Measurements from ENCODE around the gene CDH5.

The CDH5 gene

GRCh38 chr16:66391726-66392670, 25.5 kb downstream of the CDH5 start:
- no peak for DNase-seq (ENCODE audit: low read depth in 2 of 2)

- no peak for DNase-seq (ENCODE audit: low read depth in 2 of 2)
Measured at GRCh38 chr16:66395806-66396555, 29.5 kb downstream of the CDH5 start.

DNA sequence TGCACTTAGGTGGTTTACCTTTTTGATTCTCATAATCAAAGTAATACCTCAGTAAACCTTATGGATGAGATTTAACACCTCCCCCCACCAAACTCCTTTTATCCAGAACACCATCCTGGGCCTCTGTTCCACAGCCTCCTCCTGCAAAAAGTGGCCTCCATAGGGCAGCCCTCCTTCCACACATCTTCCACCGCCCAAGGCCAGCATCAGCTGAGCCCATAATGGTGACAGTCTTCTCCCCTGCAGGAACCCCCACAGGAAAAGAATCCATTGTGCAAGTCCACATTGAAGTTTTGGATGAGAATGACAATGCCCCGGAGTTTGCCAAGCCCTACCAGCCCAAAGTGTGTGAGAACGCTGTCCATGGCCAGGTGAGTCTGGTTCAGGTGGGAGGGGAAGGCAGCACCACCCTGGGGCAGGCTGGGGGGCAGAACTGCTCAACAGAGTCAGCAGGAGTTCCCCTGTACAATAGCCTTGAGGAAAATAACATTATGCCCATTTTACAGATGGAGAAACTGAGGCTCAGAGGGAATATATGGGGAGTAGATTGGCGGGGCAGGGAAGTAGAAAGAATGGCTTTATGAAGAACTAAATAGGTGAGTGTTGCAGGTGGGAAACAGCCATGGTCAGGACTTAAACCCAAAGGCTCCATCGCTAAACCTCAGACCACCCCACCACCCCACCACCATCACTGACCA, 31.4 kb downstream of the CDH5 start:
- no peak for DNase-seq (ENCODE audit: low read depth in 2 of 2)

- DNase-seq (ENCODE audit: low read depth in 2 of 2) = no peak
Measured at GRCh38 chr16:66399031-66399430, 32.5 kb downstream of the CDH5 start.

DNA sequence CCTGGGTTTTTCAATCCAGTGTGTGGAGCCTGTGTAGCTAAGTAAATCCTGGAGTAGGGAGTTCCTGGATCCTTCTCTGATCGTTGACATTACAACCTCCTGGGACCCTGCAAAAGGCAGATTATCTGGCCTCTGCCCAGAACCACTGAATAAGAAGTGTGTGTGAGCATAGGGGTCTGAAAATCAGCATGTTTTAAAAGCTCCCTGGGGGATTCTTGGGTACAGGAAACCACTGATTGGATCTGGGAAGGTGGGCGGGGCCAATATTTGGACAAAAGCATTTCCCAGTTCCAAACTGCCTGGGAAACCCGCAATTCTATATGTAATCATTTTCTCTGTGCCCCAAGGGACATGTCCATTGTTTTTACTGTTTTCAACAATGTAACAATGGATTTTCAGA, 33.4 kb downstream of the CDH5 start:
- DNase-seq (ENCODE audit: low read depth in 2 of 2) = no peak

GRCh38 chr16:66400503-66401380, 34.3 kb downstream of the CDH5 start:
- no peak for DNase-seq (ENCODE audit: low read depth in 2 of 2)

GRCh38 chr16:66401610-66402009, 35.1 kb downstream of the CDH5 start:
- DNase-seq (ENCODE audit: low read depth in 2 of 2) = no peak

- DNase-seq (ENCODE audit: low read depth in 2 of 2) = no peak
Measured at GRCh38 chr16:66402166-66402565, 35.7 kb downstream of the CDH5 start.

- DNase-seq (ENCODE audit: low read depth in 2 of 2) = no peak
Measured at GRCh38 chr16:66402591-66403230, 36.2 kb downstream of the CDH5 start.

- DNase-seq (ENCODE audit: low read depth in 2 of 2) = no peak
Measured at GRCh38 chr16:66403531-66404145, 37.1 kb downstream of the CDH5 start.

- DNase-seq (ENCODE audit: low read depth in 2 of 2) = no peak
Measured at GRCh38 chr16:66405057-66405783, 38.7 kb downstream of the CDH5 start.

GRCh38 chr16:66406534-66407221, 40.2 kb downstream of the CDH5 start:
- no peak for DNase-seq (ENCODE audit: low read depth in 2 of 2)

DNA sequence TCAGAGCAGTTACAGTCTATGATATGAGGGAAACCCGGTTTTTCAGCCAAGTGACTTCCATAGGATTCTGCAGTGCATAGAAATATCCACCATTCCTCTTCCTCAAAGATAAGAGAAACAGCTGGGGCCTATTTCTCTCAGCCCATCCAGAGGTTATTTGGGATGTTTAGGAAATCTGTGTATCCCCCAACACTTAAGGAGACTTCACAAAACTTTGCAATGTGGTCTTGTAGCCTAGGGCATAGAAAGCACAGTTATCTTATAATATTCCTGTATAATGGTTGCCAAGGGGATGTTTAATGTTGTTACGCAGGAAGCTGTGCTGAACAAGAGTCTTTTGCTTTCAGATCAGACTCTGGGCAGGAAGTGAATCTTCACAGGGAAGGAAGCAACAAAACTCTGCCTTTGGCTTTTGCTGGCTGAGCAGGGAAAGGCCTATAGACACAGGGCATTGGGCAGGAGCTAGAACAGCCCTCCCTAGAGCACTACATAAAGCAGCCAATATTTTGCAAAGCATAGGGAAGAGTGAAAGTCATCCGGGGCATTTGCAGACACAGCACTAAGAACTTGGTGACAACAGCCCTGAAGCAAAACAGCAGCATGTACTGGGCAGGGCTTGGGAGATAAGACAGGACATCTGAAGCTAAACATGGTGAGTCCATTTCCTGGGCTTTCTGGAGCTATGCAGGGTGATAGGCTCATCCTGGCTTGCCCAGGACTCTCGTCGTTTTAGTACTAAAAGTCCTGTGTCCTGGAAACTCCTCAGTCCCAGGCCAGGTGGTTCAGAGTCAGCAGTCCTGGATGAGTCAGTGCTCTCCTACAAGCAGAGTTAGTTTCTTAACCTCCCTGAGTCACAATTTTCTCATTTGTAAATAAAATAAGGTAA, 41.9 kb downstream of the CDH5 start:
- DNase-seq (ENCODE audit: low read depth in 2 of 2) = no peak

- DNase-seq (ENCODE audit: low read depth in 2 of 2) = peak; percentile 47
Measured at GRCh38 chr16:66409156-66409555, 42.7 kb downstream of the CDH5 start.

- no peak for DNase-seq (ENCODE audit: low read depth in 2 of 2)
Measured at GRCh38 chr16:66412182-66412581, 45.7 kb downstream of the CDH5 start.

- no peak for DNase-seq (ENCODE audit: low read depth in 2 of 2)
Measured at GRCh38 chr16:66414891-66415290, 48.4 kb downstream of the CDH5 start.

- no peak for DNase-seq (ENCODE audit: low read depth in 2 of 2)
Measured at GRCh38 chr16:66416136-66416535, 49.6 kb downstream of the CDH5 start.
